Lower lobe of right lung (tissue), 2 donors: Measurements from ENCODE around the gene VMP1. TPM values are rescaled to one million over a fixed set of nuclear protein-coding genes. Genes with fewer than 3 reads are reported as not detected.

ENCODE experiments used
- ATAC-seq, 2 donors: fragments of 200-7000 bp; cut with Tn5 transposase; one replicate each; pipeline ENCODE4 v1.9.1; 2020 to 2022; ENCODE audit warnings: mild to moderate bottlenecking in 2 of 2, moderate library complexity in 2 of 2
- DNase-seq: peaks from one replicate; pipeline ENCODE4 v3.0.0-alpha.2; 2020
- H3K27ac ChIP-seq: fragments of 200-600 bp; one replicate; pipeline ENCODE4 v1.8.0; 2022
- H3K27me3 ChIP-seq: fragments of 200-600 bp; one replicate; pipeline ENCODE4 v1.8.0; 2022; ENCODE audit warnings: low read depth
- H3K36me3 ChIP-seq: fragments of 200-600 bp; one replicate; pipeline ENCODE4 v1.8.0; 2022; ENCODE audit warnings: mild to moderate bottlenecking
- H3K4me1 ChIP-seq: fragments of 200-600 bp; one replicate; pipeline ENCODE4 v1.8.0; 2022
- H3K4me3 ChIP-seq: fragments of 200-600 bp; one replicate; pipeline ENCODE4 v1.8.0; 2022; ENCODE audit warnings: mild to moderate bottlenecking
- H3K9me3 ChIP-seq: fragments of 200-600 bp; one replicate; pipeline ENCODE4 v1.8.0; 2022
- CTCF ChIP-seq: fragments of 200-600 bp; IDR thresholded peaks from one replicate; pipeline ENCODE4 v1.8.0; 2022; ENCODE audit warnings: antibody characterized with exemption, mild to moderate bottlenecking
- intact Hi-C: fragments of 100-400 bp; cut with DNase I; formaldehyde crosslinking; loops from one replicate; pipeline ENCODE4 v1.11.0; 2022
- long read RNA-seq: library from polyadenylated mRNA; unstranded; transcript quantifications from one replicate; pipeline ENCODE4 v2.0.0, GENCODE V29; 2021
- total RNA-seq: library from RNA; stranded (reverse); fragmentation: NEBNext Ultra II Directional; extraction: Animal tissue kit (Norgen Biotek cat#: 25700); gene quantifications from one replicate; pipeline ENCODE4 v1.2.1, GENCODE V29; 2021
- donor health status: DM: no; HTN: yes; CAD: no; lungs with severe emphysema.

The VMP1 gene
- total RNA-seq = 176 TPM
- long read RNA-seq, full-length matches to known transcripts = 75 of 102 reads
- long read RNA-seq, partial matches to known transcripts = 6 of 102 reads
- long read RNA-seq, other reads (novel, unspliced or antisense) = 21 of 102 reads

- peaks cover 36% of the 10 kb centered on the region for H3K4me1 ChIP-seq
- intact Hi-C loops = no loop called here
Observed at GRCh38 chr17:59707149-59707970, at the start of gene VMP1, which contains the start of gene PTRH2. TSS of gene VMP1 (plus strand) at chr17:59707654. CDS start at chr17:59731447, 23,793 bp downstream. TSS of gene PTRH2 (minus strand) at chr17:59707430. CDS start at chr17:59697978, 9,452 bp downstream.

GRCh38 chr17:59666235-59666634 lies 41.2 kb upstream of the VMP1 start:
- ATAC-seq (no peak), DNase-seq (no peak)
- intact Hi-C loops = no loop called here
- peaks cover 23% of the 10 kb centered on the region for H3K4me1 ChIP-seq
- no peaks in the 10 kb centered on the region for H3K27me3 ChIP-seq
- no peak for TF ChIP-seq CTCF
- H3K36me3 ChIP-seq = peaks cover 98% of the 10 kb centered on the region
- no peaks in the 10 kb centered on the region for H3K9me3 ChIP-seq
- H3K4me3 ChIP-seq = no peak overlapping the region
- no peak overlapping the region for H3K27ac ChIP-seq

More at GRCh38 chr17:59707149-59707970, at the start of gene VMP1, which contains the start of gene PTRH2:
- Histone ChIP-seq H3K4me3 (peak within 1 kb of the TSS; percentile 75), H3K36me3 (no peaks in the 10 kb centered on the region), H3K27me3 (no peaks in the 10 kb centered on the region), H3K9me3 (no peaks in the 10 kb centered on the region), H3K27ac (peak within 1 kb of the TSS; percentile 93)
- peak; percentile 99 for DNase-seq
- ATAC-seq = peak; percentile 99
- no peak for TF ChIP-seq CTCF

GRCh38 chr17:59668816-59669215 lies 38.6 kb upstream of the VMP1 start:
- Histone ChIP-seq H3K27ac (no peak overlapping the region), H3K36me3 (peaks cover 96% of the 10 kb centered on the region), H3K4me1 (peaks cover 23% of the 10 kb centered on the region), H3K9me3 (no peaks in the 10 kb centered on the region), H3K4me3 (no peak overlapping the region), H3K27me3 (no peaks in the 10 kb centered on the region)
- intact Hi-C loops = no loop called here
- no peak for TF ChIP-seq CTCF
- ATAC-seq (peak in 1 of 2 donors; percentile 46), DNase-seq (no peak)

- intact Hi-C loops = no loop called here
- ATAC-seq (no peak), DNase-seq (no peak)
- H3K4me1 ChIP-seq = peaks cover 23% of the 10 kb centered on the region
- no peak overlapping the region for H3K27ac ChIP-seq
- H3K9me3 ChIP-seq = no peaks in the 10 kb centered on the region
- no peak for TF ChIP-seq CTCF
- peaks cover 96% of the 10 kb centered on the region for H3K36me3 ChIP-seq
- no peak overlapping the region for H3K4me3 ChIP-seq
- no peaks in the 10 kb centered on the region for H3K27me3 ChIP-seq
Observed at GRCh38 chr17:59669411-59669810, 38.0 kb upstream of the VMP1 start.

GRCh38 chr17:59669944-59670343 lies 37.5 kb upstream of the VMP1 start:
- TF ChIP-seq CTCF = no peak
- Histone ChIP-seq H3K4me1 (peaks cover 23% of the 10 kb centered on the region), H3K9me3 (no peaks in the 10 kb centered on the region), H3K4me3 (no peak overlapping the region), H3K27ac (no peak overlapping the region), H3K27me3 (no peaks in the 10 kb centered on the region), H3K36me3 (peaks cover 96% of the 10 kb centered on the region)
- intact Hi-C loops = no loop called here
- DNase-seq = no peak
- no peak for ATAC-seq
